ENCODE results near the gene MAPRE2. TPM values are rescaled to one million over a fixed set of nuclear protein-coding genes. Genes with fewer than 3 reads are reported as not detected.
A peak's percentile ranks its signal among the peaks of the same experiment; 100 is the strongest.

Gene MAPRE2
- total RNA-seq, 1 experiment from 2014 or later: 57.5 TPM

DNA sequence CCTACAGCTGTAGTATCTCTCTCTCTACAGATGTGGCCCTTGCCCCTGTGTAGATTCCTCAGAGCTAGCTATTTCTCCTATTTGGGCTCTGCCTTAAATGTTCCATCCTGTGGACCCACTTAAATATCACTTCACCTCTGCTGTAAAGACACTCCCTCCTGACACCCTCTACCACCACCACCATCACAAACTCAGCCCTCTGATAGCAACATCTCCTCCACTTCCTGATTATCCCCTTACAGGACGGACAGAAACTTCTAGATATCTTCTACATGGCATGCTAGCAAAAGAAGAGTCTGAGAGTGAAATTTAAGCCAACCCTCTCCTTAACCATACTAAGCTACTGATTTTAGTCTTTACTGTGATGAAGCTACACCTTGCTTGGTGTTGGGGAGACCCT, 3.2 kb upstream of the MAPRE2 start:
- DNase-seq (ENCODE audit: low read depth): no peak

DNA sequence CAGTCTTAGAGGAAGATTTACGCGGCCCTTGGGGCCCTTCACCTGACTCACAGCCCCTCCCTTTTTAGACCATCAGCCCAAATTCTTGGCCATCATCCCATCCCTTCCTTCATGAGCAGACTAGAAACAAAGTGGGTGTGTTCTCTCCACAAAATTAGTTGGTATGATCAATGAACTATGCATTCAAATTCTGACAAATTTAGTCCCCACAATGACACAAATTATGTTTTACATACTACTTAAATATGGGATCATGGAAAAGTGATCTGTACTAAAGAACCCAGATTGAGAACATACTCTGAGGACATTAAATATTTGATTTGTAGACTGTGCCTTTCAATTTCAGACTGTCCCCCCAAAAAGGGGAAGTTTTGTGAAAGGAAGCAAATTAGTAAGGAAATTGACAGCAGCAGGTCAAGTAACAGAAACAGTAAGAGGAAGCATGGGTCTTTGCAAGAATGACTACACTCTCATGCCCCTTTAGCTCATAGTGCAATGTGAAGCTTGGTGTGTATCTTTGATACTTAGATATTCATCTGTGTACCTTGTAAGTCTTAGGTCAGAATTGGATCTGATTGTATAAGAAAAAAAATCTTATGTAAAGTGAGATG, 2.2 kb upstream of the MAPRE2 start:
- DNase-seq (ENCODE audit: low read depth): no peak

GRCh38 chr18:35040638-35040987, 600 bp upstream of the MAPRE2 start:
- no peak for DNase-seq (ENCODE audit: low read depth)

DNA sequence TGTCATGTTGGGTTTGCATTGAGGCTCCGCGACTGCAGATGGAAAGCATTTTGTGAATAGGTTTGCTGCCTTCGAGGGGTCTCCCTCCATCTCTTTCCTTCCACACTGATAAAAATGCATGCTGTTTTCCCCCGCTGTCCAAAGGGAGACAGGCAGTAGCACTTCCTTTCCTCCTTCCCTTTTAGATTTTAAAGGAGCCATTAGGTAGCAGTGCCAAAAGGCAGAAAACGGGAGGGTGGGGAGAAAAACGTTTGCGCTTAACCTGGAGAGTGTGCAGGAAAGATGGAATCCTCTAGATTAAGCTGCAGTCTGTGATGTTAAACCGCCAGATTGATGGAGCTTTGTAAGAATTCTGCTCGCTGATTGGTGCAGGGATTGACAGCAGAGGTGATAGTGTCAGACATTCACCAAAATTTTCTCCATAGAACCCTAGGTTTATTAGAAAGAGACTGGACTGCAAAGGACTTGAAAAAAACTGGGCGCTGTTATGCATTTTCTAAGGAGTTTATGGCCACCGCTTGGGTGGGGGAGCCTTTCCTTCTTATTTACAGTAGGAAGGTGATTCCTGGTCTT, 688 bp downstream of the MAPRE2 start:
- peak; percentile 51 for DNase-seq (ENCODE audit: low read depth)

GRCh38 chr18:35042389-35043071, 1.3 kb downstream of the MAPRE2 start:
- peak; percentile 33 for DNase-seq (ENCODE audit: low read depth)

GRCh38 chr18:35043207-35043606, 2.0 kb downstream of the MAPRE2 start:
- DNase-seq (ENCODE audit: low read depth): no peak

- peak; percentile 60 for DNase-seq (ENCODE audit: low read depth)
Measured at GRCh38 chr18:35045121-35045520, 3.9 kb downstream of the MAPRE2 start.

DNA sequence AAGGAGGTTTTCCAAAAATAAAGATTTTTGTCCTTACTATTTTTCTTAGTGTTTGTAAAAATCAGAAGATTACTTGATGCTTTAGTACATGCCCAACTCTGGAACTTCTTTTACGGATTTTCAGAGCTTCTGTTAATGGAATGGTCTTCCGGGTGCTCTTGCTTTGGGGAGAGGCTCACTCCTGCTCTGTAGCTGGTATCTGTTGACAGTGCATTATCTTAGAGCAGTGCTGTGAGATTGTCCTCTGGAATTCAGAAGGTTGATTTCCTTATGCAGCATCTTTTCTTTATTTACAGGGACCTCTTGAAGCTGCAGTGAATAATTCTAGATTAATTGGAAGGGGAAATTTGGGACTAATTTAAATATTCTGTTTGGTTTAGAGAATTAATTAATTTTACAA, 4.6 kb downstream of the MAPRE2 start:
- no peak for DNase-seq (ENCODE audit: low read depth)

DNA sequence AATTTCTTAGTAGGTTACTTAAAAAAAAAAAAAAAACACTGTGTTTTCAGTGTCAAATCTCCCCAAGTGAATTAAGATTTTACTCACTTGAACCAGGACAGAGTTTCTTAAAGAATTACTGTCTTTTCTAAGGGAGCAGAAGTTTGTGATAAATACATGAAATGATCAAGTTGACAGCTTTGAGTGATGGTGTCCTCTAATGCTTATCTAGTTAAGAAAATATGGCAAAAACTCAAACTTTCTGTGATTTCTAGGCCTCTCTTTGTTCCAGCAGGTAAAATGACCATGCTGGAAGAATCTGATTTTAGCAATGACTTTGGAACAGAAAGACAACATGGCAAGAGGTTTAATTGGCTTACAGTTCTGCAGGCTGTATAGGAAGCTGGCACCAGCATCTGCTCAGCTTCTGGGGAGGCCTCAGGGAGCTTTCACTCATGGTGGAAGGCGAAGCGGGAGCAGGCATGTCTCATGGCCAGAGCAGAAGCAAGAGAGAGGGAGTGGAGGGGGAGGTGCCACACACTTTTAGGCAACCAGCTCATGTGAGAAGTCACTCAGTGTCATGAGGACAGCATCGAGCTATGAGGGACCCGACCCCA, 6.6 kb downstream of the MAPRE2 start:
- DNase-seq (ENCODE audit: low read depth): no peak

DNA sequence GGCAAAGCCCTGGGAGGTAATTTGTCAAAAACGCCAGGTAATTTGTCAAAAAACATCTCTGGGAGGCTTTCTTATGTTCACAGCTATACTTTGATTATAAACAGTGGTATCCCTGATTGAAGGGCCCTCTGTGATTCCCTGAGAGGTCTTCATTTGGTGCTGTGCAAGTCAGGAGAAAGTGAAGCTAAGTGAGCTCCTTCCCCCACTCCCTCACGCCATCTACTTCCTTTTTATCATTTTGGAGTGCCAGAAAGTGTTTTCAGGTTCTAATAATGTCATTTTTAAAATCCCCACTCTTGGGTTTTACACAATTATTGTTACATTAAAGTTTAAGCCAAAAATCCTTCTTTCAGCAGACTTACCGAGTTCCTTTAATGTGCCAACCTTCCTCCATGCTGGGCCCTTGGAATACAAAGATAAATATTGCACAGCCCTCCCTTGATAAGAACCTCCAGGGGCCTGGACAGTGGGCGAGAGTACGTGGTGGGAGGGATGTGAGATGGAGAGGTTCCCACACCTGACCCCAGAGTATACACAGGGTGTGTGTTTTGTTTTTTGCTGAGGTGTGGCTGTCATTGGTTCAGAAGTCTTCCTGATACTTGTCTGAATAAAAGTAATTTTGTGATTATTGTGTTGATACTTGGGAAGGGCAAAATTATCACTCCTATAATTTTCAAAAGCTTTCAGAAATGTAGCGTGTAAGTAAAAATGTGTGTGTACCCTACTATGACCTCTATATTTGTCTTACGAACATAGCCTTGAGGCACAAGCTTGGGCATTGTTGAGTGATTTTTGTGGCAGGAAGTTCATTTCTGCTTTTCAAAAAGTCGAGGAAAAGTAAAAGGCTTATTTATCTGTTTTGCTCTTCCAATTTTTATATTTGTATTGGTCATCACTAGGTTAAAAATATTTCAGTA, 8.2 kb downstream of the MAPRE2 start:
- DNase-seq (ENCODE audit: low read depth): peak; percentile 51

- peak; percentile 13 for DNase-seq (ENCODE audit: low read depth)
Measured at GRCh38 chr18:35050028-35050546, 8.9 kb downstream of the MAPRE2 start.

GRCh38 chr18:35050705-35051195, 9.5 kb downstream of the MAPRE2 start:
- DNase-seq (ENCODE audit: low read depth): peak; percentile 43

GRCh38 chr18:35051641-35052377, 10.6 kb downstream of the MAPRE2 start:
- peak; percentile 48 for DNase-seq (ENCODE audit: low read depth)

GRCh38 chr18:35054401-35054800, 13.2 kb downstream of the MAPRE2 start:
- DNase-seq (ENCODE audit: low read depth): no peak

GRCh38 chr18:35055105-35055504, 13.9 kb downstream of the MAPRE2 start:
- DNase-seq (ENCODE audit: low read depth): no peak

- DNase-seq (ENCODE audit: low read depth): no peak
Measured at GRCh38 chr18:35055726-35056125, 14.5 kb downstream of the MAPRE2 start.

DNA sequence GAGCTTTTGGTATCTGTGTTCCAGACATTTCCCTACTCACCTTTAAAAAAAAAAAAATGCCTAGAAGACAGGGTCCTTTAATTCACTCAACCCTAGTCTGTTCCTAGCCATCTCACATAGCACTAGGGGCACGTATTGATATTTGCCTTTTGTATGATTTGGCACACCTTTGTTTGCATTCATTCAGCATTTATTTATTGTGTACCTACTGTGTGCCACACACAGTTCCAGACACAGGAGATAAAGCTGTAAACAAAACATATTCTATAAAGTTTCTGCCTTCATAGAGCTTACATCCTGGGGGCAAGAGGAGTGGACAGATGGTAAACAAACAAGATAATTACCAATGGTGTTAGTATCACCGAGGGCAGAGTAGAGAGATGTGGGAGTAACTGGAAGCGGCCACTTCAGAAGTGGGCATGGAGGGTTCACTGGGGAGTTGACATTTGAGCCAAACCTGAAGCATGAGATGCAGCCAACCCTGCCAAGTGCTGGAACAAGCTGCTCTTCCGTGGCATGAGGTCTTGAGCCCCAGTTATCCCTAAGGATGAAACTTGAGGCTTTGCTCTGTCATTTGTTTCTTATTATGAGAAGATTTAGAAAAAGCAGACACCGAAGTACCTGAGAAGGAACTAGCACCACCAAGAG, 18.2 kb downstream of the MAPRE2 start:
- no peak for DNase-seq (ENCODE audit: low read depth)

DNA sequence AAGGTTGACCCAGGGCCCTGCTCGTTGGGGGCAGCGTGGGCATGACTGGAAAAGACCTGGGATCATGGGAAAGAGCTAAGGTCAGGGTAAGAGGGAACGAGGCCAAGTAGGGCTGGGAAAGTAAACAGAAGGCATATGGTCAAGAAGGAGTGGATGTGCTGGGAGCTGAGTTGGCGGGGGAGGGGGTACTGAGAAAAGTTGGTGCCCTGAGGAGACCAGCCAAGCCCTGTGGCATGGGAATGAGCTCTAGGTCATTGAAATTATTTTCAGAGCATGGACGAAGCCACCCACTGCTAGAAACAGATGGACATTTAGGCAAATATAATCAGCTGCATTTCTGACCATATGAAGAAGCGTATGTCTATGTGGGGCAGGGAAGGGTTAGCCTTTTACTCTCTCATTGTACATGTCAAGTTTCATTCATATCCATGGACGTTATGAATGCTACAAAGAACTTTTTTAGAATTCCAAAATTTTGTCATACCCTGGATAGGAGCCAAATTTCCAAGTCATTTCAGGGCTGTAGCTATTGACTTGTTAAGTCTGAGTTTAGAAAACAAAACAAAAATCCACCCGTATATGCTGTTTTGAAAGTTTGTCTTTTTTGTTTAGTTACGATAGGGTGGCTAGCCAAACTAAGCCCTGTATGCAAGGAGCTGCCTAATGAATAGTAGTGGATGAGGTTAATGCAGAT, 19.1 kb downstream of the MAPRE2 start:
- DNase-seq (ENCODE audit: low read depth): no peak

DNA sequence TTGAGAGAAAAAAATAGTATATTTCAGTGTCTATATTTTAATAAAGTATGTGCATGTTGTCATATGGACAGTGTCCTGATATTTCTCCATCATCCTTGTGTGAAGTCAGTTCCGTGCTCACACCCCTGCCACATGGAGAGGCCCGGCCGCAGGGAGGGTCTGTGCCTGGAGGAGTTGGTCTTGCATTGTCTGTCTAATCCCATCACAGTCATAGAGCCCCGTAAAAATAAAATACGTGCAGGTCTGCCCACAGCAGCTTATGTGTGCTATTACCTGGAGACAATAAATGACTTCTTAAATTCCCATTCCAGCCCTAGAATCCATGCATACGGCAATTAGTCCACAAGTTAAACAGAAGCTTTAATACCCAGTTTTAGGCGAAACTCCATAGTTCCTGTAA, 20.1 kb downstream of the MAPRE2 start:
- no peak for DNase-seq (ENCODE audit: low read depth)

DNA sequence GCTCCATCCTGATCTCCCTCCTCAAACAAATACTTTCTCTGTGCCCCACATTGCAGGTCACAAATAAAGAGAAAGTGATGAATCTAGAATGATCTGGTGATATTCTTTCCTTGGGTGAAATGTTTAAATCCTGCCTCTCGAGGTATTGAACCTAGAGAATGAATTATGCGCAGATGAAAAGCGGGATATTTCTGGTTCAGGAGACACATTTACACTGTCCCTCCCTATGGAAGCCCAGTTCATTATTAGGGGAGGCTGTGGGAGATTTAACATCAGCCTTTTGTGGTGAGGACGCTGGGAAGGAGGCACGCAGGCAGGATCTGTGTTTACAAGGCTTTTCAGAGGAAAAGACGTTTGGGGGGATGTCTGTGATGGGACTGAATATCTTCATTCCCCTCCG, 20.6 kb downstream of the MAPRE2 start:
- no peak for DNase-seq (ENCODE audit: low read depth)

All from M059J (cell line).